ENCODE data around the gene CEP250.
"Not testable (repeated sequence)": the region's sequence is repeated elsewhere in the genome, so short reads cannot be mapped to it uniquely, and the experiment has no call there.

The CEP250 gene

DNA sequence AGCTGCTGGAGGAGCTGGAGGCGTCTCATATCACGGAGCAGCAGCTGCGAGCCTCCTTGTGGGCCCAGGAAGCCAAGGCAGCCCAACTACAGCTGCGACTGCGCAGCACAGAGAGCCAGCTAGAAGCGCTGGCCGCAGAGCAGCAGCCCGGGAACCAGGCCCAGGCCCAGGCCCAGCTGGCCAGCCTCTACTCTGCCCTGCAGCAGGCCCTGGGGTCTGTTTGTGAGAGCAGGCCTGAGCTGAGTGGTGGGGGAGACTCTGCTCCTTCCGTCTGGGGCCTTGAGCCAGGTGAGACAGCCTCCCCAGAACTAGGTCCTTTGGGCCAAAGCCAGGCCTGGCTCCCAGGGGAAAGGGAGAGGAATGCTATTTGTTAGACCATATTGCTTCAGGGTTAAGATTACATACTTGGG lies 42.4 kb downstream of the CEP250 start:
- DNase-seq = no peak

DNA sequence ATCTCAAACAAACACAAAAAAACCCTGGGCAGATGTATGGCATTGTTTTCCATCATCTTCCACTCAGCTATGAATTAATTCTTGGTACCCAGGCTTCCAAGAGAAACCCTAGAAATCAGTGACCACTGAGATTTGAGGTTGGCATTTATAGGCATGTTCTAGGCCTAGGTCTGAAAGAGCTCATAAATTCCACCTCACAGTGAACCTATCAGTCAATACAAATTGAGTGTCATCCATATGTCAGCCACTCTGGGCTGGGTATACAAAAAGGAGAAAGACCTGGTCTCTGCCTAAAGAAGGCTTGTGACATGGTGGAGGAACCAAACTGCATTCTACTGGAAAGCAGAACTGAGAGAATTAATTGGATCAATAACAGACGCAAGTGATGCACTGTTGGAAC lies 43.9 kb downstream of the CEP250 start:
- DNase-seq = no peak

DNA sequence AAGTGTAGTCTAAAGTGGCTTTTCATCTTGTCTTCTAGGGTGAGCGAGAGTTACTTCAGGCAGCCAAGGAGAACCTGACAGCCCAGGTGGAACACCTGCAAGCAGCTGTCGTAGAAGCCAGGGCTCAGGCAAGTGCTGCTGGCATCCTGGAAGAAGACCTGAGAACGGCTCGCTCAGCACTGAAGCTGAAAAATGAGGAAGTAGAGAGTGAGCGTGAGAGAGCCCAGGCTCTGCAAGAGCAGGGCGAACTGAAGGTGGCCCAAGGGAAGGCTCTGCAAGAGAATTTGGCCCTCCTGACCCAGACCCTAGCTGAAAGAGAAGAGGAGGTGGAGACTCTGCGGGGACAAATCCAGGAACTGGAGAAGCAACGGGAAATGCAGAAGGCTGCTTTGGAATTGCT lies 47.0 kb downstream of the CEP250 start:
- DNase-seq = no peak

DNA sequence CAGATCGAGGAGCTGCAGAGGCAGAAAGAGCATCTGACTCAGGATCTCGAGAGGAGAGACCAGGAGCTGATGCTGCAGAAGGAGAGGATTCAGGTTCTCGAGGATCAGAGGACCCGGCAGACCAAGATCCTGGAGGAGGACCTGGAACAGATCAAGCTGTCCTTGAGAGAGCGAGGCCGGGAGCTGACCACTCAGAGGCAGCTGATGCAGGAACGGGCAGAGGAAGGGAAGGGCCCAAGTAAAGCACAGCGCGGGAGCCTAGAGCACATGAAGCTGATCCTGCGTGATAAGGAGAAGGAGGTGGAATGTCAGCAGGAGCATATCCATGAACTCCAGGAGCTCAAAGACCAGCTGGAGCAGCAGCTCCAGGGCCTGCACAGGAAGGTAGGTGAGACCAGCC lies 47.9 kb downstream of the CEP250 start:
- DNase-seq = no peak

- DNase-seq = no peak
These were observed 48.6 kb downstream of the CEP250 start for GRCh38 chr20:35503841-35504561.

DNA sequence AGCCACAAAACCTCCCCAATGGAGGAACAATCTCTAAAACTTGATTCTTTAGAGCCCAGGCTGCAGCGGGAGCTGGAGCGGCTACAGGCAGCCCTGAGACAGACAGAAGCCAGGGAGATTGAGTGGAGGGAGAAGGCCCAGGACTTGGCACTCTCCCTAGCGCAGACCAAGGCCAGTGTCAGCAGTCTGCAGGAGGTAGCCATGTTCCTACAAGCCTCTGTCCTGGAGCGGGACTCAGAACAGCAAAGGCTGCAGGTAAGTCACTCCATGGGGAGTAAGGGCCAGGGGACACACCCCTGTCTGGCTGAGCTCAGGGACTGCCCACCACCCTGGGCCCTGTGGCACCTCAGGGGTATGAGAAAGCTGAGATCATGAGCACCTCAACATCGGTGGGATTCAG lies 49.4 kb downstream of the CEP250 start:
- DNase-seq = no peak

DNA sequence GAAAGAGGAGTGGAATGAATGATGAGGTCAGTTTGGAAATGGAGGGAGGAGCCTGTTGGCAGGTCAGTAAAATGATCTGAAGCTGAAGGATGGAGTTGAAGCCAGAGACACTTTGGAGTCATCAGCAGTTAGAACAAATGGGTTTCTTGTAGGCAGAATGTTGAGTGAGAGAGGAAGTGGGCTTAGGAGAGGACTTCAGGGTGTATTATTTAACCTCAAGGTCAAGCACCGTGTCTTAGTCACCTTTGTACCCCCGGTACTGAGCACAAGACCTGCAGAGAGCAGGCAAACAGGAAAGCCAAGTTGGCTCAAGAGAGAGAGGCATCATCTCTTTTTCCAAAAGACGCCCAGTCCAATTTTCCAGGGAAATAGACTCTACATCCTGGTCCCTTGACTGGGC lies 50.8 kb downstream of the CEP250 start:
- DNase-seq = no peak

DNA sequence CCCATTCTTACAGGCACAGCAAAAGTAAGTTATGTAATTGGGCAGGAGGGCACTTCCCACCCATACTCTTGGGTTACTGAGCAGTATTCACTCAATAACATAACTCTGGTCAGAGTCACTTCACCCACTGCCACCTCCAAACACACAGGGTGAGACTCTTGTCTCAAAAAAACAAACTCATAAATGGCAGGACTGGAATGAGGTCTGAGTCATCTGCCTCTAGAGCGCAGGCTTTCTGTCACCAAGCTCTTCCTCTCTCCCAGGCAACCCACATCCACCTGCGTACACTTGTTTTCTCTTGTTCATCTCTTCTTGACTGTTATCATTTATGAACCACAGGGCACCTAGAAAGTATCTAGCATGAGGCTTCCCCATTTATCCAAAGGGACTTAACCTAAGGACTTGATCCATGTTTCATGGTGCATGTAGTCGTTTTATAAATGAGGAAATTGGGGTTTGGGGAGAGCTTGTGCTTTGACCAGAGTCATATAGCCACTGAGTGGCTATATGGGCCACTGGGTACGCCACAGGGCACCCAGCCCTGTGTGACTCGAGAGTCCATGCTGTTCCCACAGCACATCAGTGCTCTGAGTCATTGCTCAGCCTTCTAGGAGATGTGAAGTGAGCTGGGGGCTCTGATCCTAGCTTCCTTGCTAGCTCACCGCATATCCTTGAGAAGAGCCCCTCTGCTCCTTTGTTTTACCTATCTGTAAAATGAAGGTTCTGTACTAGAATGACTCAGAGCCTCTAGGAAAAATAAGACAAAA lies 51.7 kb downstream of the CEP250 start:
- no peak for DNase-seq

DNA sequence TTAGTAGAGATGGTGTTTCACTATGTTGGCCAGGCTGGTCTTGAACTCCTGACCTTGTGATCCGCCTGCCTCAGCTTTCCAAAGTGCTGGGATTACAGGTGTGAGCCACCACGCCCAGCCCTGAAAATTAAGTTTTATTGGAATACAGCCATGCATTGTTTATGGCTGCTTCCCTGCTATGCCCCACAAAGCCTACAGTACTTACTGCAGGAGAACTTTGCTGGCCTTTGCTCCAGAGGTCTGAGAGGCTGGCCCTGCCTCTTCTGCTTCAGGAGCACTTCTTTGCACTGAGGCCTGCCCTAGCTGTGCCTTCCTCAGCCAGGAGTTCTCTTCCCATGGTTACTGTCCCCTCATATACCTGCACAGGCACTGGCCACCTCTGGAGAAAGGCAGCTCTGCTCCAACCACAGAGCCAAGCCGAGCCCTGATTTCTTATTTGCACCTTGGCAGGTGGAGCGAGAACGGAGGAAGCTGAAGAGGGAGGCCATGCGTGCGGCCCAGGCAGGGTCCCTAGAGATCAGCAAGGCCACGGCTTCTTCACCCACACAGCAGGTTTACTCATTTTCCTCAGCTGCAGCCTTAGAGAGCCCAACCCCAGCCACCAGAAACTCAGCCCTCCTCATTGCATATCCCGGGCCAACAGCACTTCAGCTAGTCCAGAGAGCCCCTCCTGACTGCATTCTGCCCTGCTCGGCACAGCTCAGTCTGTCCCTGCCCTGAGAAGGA lies 53.3 kb downstream of the CEP250 start:
- DNase-seq = no peak

DNA sequence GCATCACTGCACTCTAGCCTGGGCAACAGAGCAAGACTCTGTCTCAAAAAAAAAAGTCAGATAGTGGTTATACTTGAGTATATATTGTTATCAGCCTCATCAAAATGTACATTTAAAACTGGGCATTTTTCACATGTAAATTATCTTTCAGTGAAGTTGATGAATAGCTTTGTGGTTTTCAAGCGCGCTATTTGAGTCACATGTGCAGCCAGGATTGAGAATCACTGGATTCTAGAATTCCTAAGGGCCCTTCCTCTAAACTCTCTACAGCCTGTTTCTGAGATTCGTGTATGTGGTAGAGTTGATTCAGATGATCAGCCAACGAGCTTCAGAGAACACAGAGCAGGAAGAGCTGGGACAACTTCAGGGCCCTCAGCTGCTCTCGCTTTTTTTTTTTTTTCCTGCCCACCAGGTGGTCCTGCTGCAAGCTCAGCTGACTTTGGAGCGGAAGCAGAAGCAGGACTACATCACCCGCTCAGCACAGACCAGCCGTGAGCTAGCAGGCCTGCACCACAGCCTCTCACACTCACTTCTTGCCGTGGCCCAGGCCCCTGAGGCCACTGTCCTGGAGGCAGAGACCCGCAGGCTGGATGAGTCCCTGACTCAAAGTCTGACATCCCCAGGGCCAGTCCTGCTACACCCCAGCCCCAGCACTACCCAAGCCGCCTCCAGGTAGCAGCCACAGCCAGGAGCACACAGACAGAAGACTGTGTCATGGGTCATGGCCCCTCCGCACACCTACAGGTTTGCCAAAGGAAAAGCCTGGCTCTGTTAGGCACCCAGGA lies 55.7 kb downstream of the CEP250 start:
- no peak for DNase-seq

DNA sequence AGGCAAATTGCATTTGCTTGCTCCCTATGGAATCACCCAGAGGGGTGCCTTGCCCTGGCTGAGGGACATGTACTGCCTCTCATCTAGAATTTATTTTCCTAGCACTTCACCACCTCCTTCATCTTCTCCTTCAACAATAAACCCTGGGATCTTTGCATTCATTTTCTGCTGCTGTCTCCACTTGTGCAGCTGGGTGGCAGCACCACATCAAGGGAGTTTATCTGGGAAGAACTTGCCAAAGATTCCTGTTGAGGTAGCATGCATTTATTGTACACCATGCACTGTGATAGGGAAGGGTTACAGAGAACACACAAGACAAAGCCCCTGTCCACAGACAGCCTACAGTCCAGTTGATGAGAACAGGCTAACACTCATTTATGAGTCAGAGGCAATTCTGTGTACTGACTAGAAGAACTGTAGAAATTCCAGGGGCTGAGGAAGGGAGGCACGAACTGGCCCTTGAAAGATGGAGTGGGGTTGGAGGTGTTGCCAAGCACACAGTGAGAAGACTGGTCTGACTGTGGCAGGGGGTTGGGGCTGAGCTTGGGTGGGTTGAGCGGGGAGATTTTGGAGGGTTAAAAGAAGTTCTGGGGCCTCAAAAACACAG lies 56.5 kb downstream of the CEP250 start:
- DNase-seq = no peak

- DNase-seq = no peak
These were observed 59.1 kb downstream of the CEP250 start for GRCh38 chr20:35514371-35514932.

DNA sequence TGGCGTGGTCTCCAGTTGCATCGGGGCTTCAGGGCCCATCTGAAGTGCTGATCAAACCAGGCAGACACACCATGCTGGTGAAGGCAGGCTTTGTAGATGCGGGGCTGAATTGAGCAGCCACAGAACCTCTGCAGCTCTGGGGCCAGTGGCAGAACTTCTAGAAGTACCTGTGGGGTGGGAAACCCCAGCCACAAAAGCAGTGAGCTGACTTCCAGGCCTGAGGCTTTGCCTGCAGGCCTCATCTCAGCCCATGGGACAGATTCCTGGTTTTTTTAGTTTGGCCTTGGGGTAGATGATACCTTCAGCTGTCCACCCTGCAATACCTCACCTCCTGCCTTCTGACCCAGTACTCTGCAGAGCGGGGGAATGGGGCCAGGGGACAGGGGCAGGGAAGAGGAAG lies 59.9 kb downstream of the CEP250 start:
- no peak for DNase-seq

- DNase-seq = no peak
These were observed 60.7 kb downstream of the CEP250 start for GRCh38 chr20:35515949-35516645.

GRCh38 chr20:35517125-35517524 lies 61.7 kb downstream of the CEP250 start:
- no peak for DNase-seq

GRCh38 chr20:35517767-35518166 lies 62.4 kb downstream of the CEP250 start:
- not testable (repeated sequence) for DNase-seq

GRCh38 chr20:35518955-35519354 lies 63.6 kb downstream of the CEP250 start:
- no peak for DNase-seq

GRCh38 chr20:35523298-35523888 lies 68.0 kb downstream of the CEP250 start:
- peak; percentile 37 to 38 for DNase-seq

DNA sequence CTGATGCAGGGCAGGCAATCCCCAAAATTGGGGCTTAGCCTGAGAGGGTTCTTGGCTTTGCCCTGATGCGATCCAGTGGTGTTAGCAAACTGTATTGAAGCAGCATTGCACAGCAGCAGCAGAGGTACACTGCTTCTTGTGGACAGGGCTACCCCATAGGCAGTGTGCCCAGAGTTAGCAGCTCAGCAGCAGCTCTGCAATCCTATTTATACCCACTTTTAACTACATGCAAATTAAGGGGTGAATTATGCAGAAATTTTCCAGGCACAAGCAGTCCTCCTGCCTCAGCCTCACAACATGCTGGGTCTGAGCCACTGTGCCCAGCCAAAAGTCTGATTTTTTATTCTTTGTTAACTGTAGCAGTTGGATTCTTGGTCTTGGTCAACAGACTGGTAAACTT lies 70.2 kb downstream of the CEP250 start:
- DNase-seq = no peak

DNA sequence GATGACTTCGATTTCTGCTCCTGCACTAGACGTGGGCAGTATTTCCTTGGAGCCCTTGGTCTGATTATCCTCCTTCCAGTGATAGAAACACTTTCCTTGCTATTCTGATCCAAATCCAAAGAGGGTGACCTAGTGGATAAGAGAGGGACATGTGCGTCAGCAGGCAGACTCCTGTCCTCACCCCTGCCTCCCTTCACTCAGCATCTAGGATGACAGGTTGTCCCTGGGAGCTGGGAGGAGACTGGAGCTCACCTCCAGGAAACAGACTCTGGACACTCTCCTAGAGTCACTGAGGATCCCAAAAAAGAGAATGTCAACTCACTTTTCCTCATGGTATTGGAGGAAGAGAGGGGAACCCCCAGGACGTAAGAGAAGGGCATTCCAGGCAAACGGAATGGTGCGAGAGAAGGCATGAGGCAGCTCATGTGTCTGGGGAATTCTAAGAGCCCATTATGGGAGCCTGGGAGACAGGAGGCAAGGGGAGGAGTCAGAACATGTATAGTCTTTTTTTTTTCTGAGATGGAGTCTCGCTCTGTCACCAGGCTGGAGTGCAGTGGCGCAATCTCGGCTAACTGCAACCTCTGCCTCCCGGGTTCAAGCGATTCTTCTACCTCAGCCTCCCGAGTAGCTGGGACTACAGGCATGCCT lies 71.8 kb downstream of the CEP250 start:
- DNase-seq = no peak

DNA sequence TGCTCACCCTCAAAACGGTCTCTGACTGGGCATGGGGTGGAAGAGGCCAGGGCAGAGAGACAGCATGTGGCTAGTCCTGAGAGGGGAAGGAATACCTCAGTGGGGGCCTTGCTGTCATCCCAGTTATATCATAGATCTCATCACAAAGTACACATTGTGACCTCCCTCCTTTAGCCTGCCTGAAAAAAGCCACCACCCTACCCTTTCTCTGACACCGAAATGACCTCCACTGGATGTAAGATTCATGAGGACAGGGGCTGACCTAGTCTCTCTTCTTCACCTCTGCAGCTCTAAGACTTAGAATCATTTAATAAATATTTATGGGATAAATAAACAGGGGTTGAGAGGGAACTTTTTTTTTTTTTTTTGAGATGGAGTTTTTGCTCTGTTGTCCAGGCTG lies 74.2 kb downstream of the CEP250 start, which contains the start of gene C20orf173:
C20orf173 (minus strand) TSS at position 101 of the 400 bp plus-strand sequence. CDS start 279 bp downstream, outside the sequence.
- DNase-seq = no peak
